ENCODE results near the gene CYSLTR2. TPM values are rescaled to one million over a fixed set of nuclear protein-coding genes. Genes with fewer than 3 reads are reported as not detected.

Gene CYSLTR2
- total and polyA plus RNA-seq, 9 of the 15 experiments (the other 6 are each of a cell fraction or from before 2014, with no cell fraction given) = not detected

DNA sequence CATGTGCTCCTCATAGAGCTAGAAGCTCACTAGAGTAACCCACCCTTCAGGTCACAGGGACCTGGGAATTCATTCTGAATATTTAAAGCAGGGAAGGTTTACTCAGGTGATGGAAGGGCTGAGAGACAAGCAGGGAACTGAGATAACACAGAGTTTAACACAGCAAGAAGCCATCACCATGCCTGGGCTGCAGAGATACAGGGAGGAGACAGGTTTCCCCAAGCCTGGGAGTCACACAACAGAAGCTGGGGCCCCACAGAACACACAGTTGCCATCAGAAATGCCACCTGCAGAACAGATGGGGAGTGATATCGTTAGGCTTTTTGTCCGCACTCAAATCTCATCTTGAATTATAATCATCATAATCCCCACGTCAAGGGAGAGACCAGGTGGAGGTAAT lies 7.9 kb upstream of the CYSLTR2 start (continued):
- TF ChIP-seq, protein P1, sequence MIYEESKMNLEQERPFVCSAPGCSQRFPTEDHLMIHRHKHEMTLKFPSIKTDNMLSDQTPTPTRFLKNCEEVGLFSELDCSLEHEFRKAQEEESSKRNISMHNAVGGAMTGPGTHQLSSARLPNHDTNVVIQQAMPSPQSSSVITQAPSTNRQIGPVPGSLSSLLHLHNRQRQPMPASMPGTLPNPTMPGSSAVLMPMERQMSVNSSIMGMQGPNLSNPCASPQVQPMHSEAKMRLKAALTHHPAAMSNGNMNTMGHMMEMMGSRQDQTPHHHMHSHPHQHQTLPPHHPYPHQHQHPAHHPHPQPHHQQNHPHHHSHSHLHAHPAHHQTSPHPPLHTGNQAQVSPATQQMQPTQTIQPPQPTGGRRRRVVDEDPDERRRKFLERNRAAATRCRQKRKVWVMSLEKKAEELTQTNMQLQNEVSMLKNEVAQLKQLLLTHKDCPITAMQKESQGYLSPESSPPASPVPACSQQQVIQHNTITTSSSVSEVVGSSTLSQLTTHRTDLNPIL (CRISPR knock-in tag; IDR thresholded peaks at IDR 0.05) = no peak
- TF ChIP-seq TAL1 (IDR thresholded peaks at IDR 0.05) = peak; percentile 41
- no peak for TF ChIP-seq MTA2 (IDR thresholded peaks at IDR 0.05; ENCODE audit: low read depth)

DNA sequence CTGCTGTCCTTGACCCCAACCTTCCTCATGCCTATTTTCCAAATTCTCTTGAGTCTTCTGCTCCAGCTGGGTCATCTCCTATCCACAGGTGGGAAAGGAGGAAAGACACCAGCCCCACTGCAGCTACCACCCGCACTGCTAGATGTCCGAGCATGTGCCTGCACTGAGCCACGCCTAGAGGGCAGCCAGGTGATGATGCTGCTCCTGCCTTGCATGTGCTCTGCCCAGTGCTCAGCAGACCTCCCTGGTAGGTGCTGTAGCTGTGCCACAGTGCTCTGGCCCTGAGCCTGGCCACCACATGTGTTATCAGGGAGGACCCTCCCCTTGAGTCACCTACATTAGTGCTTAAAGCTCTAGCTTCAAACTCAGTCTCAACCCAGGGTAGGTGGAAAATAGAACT lies 6.9 kb upstream of the CYSLTR2 start:
- Histone ChIP-seq H3K27ac (ENCODE audit: extremely low read depth, low read depth, low read length) (no peak overlapping the region), H3K4me1 (replicated peaks in 1 of 2; ENCODE audit: control insufficient read depth in 2 of 2, insufficient read depth in 2 of 2, low read length in 2 of 2) (no peaks in the 10 kb centered on the region; a peak in 1 of 5 replicates), H3K9ac (ENCODE audit: insufficient read depth in 1 of 2, low read depth in 2 of 2, low read length in 2 of 2) (no peak overlapping the region), H4K20me1 (replicated peaks; ENCODE audit: control insufficient read depth, insufficient read depth, low read length) (no peaks in the 10 kb centered on the region), H2AFZ (ENCODE audit: low read depth, low read length) (no peak overlapping the region), H3K9me1 (ENCODE audit: control insufficient read depth, insufficient read depth, low read length) (no peaks in the 10 kb centered on the region), H3K4me2 (ENCODE audit: insufficient read depth, low read length) (no peak overlapping the region), H3K36me3 (ENCODE audit: control insufficient read depth, insufficient read depth, low read length) (no peaks in the 10 kb centered on the region), H3K27me3 (ENCODE audit: control insufficient read depth in 2 of 2, insufficient read depth in 2 of 2, low read length in 2 of 2) (peaks cover 0 to 5% of the 10 kb centered on the region in 2 experiments; a peak in 2 of 5 replicates), H3K9me3 (replicated peaks; ENCODE audit: control insufficient read depth, insufficient read depth, low read depth, low read length) (no peaks in the 10 kb centered on the region), H3K4me3 (no peak overlapping the region), H3K79me2 (ENCODE audit: control insufficient read depth, insufficient read depth, low read length) (no peaks in the 10 kb centered on the region)
- no peak for TF ChIP-seq CHD2 (IDR thresholded peaks at IDR 0.05; ENCODE audit: low read depth, low read length)
- POLR2A ChIA-PET = interaction anchor here (0.7 kb wide), 1 partner anchor 14 kb away, joined by 3 read pairs; no protein-coding TSS in a partner anchor
- CTCF ChIA-PET (ENCODE audit: low intra/inter-chr PET ratio) = no interaction called here
- ATAC-seq (no peak), FAIRE-seq (no peak), DNase-seq (ENCODE audit: extremely low read depth in 1 of 4, low spot score in 3 of 4) (no peak)
- in situ Hi-C loops (cut with MboI) (no loop called here), intact Hi-C loops (cut with micrococcal nuclease) (loop anchor here (1.0 kb wide), 1 partner anchor 51 kb away; no protein-coding TSS in a partner anchor)
- WGBS (ENCODE audit: insufficient coverage, low coverage, missing lambda C conversion rate) = 0% methylated on average over 3 of the region's 3 CpGs
- no TSS peak for BruUV-seq (replicated peaks)

Measured in K562 (cell line).